ENCODE measurements around the gene PCNX2. TPM values are rescaled to one million over a fixed set of nuclear protein-coding genes. Genes with fewer than 3 reads are reported as not detected.

PCNX2 gene
- total and polyA plus RNA-seq, 2 of the 8 experiments (the other 6 are each of a cell fraction or from before 2014, with no cell fraction given), result 46.1 to 57.6 TPM

GRCh38 chr1:233253832-233254331 is 41.6 kb downstream of the PCNX2 start (continued):
- TF ChIP-seq CHD7 (IDR thresholded peaks at IDR 0.05; ENCODE audit: insufficient replicate concordance, low read length) (no peak), ASH2L (IDR thresholded peaks at IDR 0.05; ENCODE audit: low read length) (no peak), GTF2F1 (IDR thresholded peaks at IDR 0.05; ENCODE audit: borderline replicate concordance, low read depth, low read length) (no peak), MAFK (IDR thresholded peaks at IDR 0.05; ENCODE audit: low read depth, low read length) (no peak), FOSL1 (IDR thresholded peaks at IDR 0.05; ENCODE audit: insufficient read depth, low read depth, low read length) (no peak), TCF12 (IDR thresholded peaks at IDR 0.05; ENCODE audit: low read depth, low read length) (no peak), BACH1 (IDR thresholded peaks at IDR 0.05; ENCODE audit: low read length) (no peak), ZNF274 (IDR thresholded peaks at IDR 0.05; ENCODE audit: borderline replicate concordance, extremely low read depth, low read length) (no peak), KDM4A (IDR thresholded peaks at IDR 0.05; ENCODE audit: low read depth, low read length, severe bottlenecking) (no peak), POLR2AphosphoS5 (IDR thresholded peaks at IDR 0.05; ENCODE audit: low read depth, low read length) (no peak), EZH2 (IDR thresholded peaks at IDR 0.05; ENCODE audit: low read depth, low read length, severe bottlenecking) (no peak), SRF (IDR thresholded peaks at IDR 0.05; ENCODE audit: low read depth, low read length) (no peak)
